ENCODE data around the gene CDK18. TPM values are rescaled to one million over a fixed set of nuclear protein-coding genes. Genes with fewer than 3 reads are reported as not detected.

Gene CDK18
- total RNA-seq, 1 experiment from 2014 or later, result 9.2 TPM

- Histone ChIP-seq H3K27me3 (replicated peaks; ENCODE audit: insufficient read depth, low read depth, low read length, poor library complexity) (peaks cover 33% of the 10 kb centered on the region), H3K36me3 (ENCODE audit: insufficient read depth, low read length, poor library complexity, severe bottlenecking) (no peaks in the 10 kb centered on the region), H3K4me1 (ENCODE audit: insufficient read depth, low read length, poor library complexity, severe bottlenecking) (peaks cover 8% of the 10 kb centered on the region), H3K9me3 (ENCODE audit: low read depth, low read length, poor library complexity, severe bottlenecking) (no peaks in the 10 kb centered on the region), H3K4me3 (ENCODE audit: low read depth, low read length, poor library complexity, severe bottlenecking) (no peak overlapping the region), H3K27ac (ENCODE audit: low read depth, low read length, poor library complexity, severe bottlenecking) (no peak overlapping the region)
- TF ChIP-seq CTCF (conservative IDR thresholded peaks at IDR 0.05; ENCODE audit: low read depth, low read length) (no peak), EZH2 (IDR thresholded peaks at IDR 0.05; ENCODE audit: borderline replicate concordance, low read depth, low read length, poor library complexity, severe bottlenecking) (no peak)
- no peak for DNase-seq (ENCODE audit: low spot score)
- CTCF ChIA-PET, result no interaction called here
- BruUV-seq (replicated peaks), result no TSS peak
- POLR2A ChIA-PET (ENCODE audit: low non-redundant PET), result no interaction called here
- intact Hi-C loops (cut with micrococcal nuclease; ENCODE audit: unreplicated experiment), result no loop called here
Measured at GRCh38 chr1:205580140-205580922, 75.9 kb downstream of the CDK18 start.

- ChIA-PET POLR2A (ENCODE audit: low non-redundant PET) (interaction anchor here (0.7 kb wide), 1 partner anchor 39 kb away, joined by 13 read pairs; no protein-coding TSS in a partner anchor), CTCF (no interaction called here)
- H3K4me3 ChIP-seq (ENCODE audit: low read depth, low read length, poor library complexity, severe bottlenecking), result no peak overlapping the region
- H3K36me3 ChIP-seq (ENCODE audit: insufficient read depth, low read length, poor library complexity, severe bottlenecking), result no peaks in the 10 kb centered on the region
- intact Hi-C loops (cut with micrococcal nuclease; ENCODE audit: unreplicated experiment), result no loop called here
- BruUV-seq (replicated peaks), result no TSS peak
- DNase-seq (ENCODE audit: low spot score), result no peak
- no peaks in the 10 kb centered on the region for H3K9me3 ChIP-seq (ENCODE audit: low read depth, low read length, poor library complexity, severe bottlenecking)
- TF ChIP-seq EZH2 (IDR thresholded peaks at IDR 0.05; ENCODE audit: borderline replicate concordance, low read depth, low read length, poor library complexity, severe bottlenecking) (no peak), CTCF (conservative IDR thresholded peaks at IDR 0.05; ENCODE audit: low read depth, low read length) (no peak)
- H3K4me1 ChIP-seq (ENCODE audit: insufficient read depth, low read length, poor library complexity, severe bottlenecking), result peaks cover 8% of the 10 kb centered on the region
- peaks cover 33% of the 10 kb centered on the region for H3K27me3 ChIP-seq (replicated peaks; ENCODE audit: insufficient read depth, low read depth, low read length, poor library complexity)
- H3K27ac ChIP-seq (ENCODE audit: low read depth, low read length, poor library complexity, severe bottlenecking), result no peak overlapping the region
Measured at GRCh38 chr1:205580923-205581180, 76.4 kb downstream of the CDK18 start.

- BruUV-seq (replicated peaks), result no TSS peak
- Histone ChIP-seq H3K4me3 (ENCODE audit: low read depth, low read length, poor library complexity, severe bottlenecking) (no peak overlapping the region), H3K4me1 (ENCODE audit: insufficient read depth, low read length, poor library complexity, severe bottlenecking) (peaks cover 8% of the 10 kb centered on the region), H3K27ac (ENCODE audit: low read depth, low read length, poor library complexity, severe bottlenecking) (no peak overlapping the region), H3K27me3 (replicated peaks; ENCODE audit: insufficient read depth, low read depth, low read length, poor library complexity) (peaks cover 28% of the 10 kb centered on the region), H3K36me3 (ENCODE audit: insufficient read depth, low read length, poor library complexity, severe bottlenecking) (no peaks in the 10 kb centered on the region), H3K9me3 (ENCODE audit: low read depth, low read length, poor library complexity, severe bottlenecking) (no peaks in the 10 kb centered on the region)
- intact Hi-C loops (cut with micrococcal nuclease; ENCODE audit: unreplicated experiment), result no loop called here
- TF ChIP-seq EZH2 (IDR thresholded peaks at IDR 0.05; ENCODE audit: borderline replicate concordance, low read depth, low read length, poor library complexity, severe bottlenecking) (no peak), CTCF (conservative IDR thresholded peaks at IDR 0.05; ENCODE audit: low read depth, low read length) (no peak)
- ChIA-PET POLR2A (ENCODE audit: low non-redundant PET) (interaction anchor here (0.7 kb wide), 1 partner anchor 39 kb away, joined by 13 read pairs; no protein-coding TSS in a partner anchor), CTCF (interaction anchor here (0.5 kb wide), 1 partner anchor 461 kb away, joined by 3 read pairs; no protein-coding TSS in a partner anchor)
- DNase-seq (ENCODE audit: low spot score), result no peak
Measured at GRCh38 chr1:205581321-205581980, 77.0 kb downstream of the CDK18 start.
